Ramos (cell line): ENCODE data around the gene DMRTB1.

ENCODE experiments used
- in situ Hi-C: fragments of 300-500 bp; cut with MboI; formaldehyde crosslinking; loops from one replicate; pipeline ENCODE4 v1.14.3; 2022; ENCODE audit warnings: low sequenced_read_pairs; ENCODE audit not compliant: unreplicated experiment

The DMRTB1 gene

DNA sequence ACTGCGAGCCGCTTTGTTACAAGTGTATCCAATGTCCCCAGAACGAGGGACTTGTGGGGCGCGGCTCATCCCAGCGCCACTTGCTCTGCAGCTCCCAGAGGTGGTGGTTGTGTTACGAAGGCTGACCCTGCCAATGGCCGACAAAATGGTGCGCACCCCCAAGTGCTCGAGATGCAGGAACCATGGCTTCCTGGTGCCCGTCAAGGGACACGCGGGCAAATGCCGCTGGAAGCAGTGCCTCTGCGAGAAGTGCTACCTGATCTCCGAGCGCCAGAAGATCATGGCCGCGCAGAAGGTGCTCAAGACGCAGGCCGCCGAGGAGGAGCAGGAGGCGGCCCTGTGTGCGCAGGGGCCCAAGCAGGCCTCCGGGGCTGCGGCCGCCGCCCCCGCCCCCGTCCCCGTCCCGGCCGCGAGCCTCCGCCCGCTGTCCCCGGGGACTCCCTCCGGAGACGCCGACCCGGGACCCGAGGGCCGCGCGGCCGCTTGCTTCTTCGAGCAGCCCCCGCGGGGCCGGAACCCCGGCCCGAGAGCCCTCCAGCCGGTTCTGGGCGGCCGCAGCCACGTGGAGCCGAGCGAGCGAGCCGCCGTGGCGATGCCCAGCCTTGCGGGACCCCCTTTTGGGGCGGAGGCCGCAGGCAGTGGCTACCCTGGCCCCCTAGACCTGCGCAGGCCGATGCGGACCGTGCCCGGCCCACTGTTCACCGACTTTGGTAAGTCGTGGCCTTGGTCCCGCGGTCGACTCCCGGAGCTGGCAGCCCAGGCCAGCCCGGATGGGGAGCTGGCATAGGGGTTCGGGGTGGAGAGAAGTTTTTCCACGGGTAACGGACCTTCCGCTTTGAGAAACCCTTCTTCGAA is at the start of gene DMRTB1:
TSS of gene DMRTB1 (plus strand) at position 79 of the 855 bp plus-strand sequence. CDS start at position 134, 55 bp downstream.
- in situ Hi-C loops: no loop called here

- in situ Hi-C loops: no loop called here
Observed at GRCh38 chr1:53409695-53410094, 49.5 kb upstream of the DMRTB1 start.

- in situ Hi-C loops: no loop called here
Observed at GRCh38 chr1:53410100-53410541, 49.1 kb upstream of the DMRTB1 start.

GRCh38 chr1:53410701-53411100 is 48.5 kb upstream of the DMRTB1 start:
- in situ Hi-C loops: no loop called here

DNA sequence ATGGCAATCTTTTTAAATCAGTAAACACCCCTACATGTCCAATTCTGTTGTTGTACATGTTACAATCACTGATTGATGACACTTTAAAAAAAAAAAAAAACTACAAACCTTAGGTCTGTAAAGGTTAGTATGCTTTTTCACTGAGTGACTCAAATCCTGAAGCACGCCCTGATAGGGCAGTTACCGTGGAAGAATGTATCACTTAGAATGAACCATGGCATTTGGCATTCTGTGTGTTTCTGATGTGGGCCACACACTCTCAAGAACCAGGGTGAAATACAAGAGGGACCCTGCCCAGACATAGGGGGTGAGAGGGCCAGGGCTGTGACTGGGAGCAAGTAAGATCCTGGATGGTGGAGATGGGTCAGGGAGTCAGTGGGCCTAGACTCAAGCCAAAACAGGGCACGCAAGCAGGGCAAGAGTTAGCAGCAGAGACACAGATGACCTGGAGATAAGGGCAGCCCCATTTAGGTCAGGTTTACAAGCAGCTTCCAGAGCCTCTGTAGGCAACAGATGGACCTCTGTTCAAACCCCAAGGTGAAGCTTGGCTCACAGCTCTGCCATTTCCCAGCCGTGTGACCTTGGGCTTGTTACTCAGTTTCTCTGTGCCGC is 47.6 kb upstream of the DMRTB1 start:
- in situ Hi-C loops: no loop called here

GRCh38 chr1:53412285-53413174 is 46.7 kb upstream of the DMRTB1 start:
- in situ Hi-C loops: no loop called here

GRCh38 chr1:53413175-53414001 is 45.8 kb upstream of the DMRTB1 start:
- in situ Hi-C loops: no loop called here

DNA sequence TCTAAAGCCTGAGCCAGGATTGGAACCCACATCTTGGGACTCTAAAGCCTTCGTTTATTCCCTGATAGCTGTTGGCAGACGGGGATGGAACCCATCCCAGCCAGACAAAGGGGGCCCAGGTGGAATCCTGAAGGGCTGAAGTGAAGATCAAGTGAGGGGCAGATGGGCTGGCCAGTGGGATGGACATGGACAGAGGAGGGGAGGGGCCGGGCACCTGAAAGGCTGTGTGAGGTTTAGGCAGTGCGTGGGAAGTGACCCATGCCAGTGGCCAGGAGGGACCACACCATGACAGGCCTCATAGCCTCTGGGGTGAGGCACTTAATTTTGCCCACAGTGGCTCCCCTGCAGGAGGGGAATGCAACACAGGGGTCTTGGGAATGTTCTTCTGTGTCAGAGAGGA is 44.6 kb upstream of the DMRTB1 start:
- in situ Hi-C loops: no loop called here

GRCh38 chr1:53415432-53415831 is 43.8 kb upstream of the DMRTB1 start:
- in situ Hi-C loops: no loop called here

DNA sequence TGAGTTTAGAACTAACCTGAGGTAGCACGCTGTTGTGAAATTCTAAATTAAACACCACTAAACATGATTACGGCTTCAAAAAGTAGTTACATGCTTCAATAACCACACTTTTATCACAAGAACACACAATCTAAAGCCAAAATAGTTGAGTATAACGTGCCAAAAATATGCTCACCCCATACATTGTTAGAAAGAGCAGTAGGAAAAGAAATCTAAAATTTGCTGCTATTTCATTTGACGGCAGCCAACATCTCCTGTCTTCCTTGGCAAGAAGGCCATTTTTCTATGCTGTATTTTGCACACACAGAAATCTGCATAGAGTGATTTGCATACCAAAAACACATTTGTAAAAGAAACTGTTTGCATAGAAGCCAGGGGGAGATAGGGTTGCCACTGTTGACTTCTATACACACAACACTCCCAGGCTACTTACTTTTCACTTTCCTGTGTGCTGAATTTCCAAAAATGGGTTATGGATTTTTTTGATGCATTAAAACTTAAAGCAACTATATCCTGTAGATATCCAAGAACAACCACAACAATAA is 42.9 kb upstream of the DMRTB1 start:
- in situ Hi-C loops: no loop called here

DNA sequence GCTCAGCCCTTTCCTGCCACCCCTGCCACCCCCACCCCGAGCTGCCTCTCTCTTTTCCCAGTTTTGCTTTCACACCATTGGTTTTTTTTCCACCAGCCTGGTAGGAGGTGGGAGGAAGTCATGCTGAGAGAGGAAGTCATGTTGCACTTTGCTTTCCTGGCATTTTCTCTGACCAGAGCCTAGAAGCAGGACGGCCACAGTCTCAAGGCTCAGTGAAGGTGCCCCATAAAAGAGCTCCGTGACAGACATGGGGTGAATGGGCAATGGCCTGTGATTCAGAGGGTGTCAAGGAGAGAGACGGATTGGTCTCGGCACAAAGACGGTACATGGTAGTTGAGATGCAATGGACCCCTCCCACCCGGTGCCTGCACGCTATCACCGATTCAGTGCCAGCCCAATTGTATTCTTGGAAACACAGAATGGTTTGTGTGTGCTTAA is 42.1 kb upstream of the DMRTB1 start:
- in situ Hi-C loops: no loop called here

GRCh38 chr1:53419034-53419433 is 40.2 kb upstream of the DMRTB1 start:
- in situ Hi-C loops: no loop called here

GRCh38 chr1:53420341-53420740 is 38.9 kb upstream of the DMRTB1 start:
- in situ Hi-C loops: no loop called here

GRCh38 chr1:53421208-53421607 is 38.0 kb upstream of the DMRTB1 start:
- in situ Hi-C loops: no loop called here

GRCh38 chr1:53430261-53430660 is 28.9 kb upstream of the DMRTB1 start:
- in situ Hi-C loops: no loop called here

GRCh38 chr1:53430779-53431178 is 28.4 kb upstream of the DMRTB1 start:
- in situ Hi-C loops: no loop called here

DNA sequence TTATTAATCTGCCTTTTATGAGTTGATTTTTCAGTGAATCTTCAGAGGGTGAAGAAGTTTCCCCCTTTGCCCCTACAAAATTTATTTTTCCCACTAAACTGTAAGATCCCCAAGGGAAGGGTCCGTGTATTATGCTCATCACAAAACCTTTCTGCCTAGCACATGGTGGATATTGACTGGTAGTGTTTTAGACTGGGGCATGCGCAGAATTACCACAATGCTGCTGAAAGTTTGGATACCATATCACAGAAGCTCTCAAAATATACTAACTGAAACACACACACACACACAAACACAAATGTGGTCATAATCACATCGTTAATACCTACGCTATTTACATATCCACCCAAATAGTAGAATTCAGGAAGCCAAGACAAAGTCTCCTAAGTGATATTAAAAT is 28.0 kb upstream of the DMRTB1 start:
- in situ Hi-C loops: no loop called here

DNA sequence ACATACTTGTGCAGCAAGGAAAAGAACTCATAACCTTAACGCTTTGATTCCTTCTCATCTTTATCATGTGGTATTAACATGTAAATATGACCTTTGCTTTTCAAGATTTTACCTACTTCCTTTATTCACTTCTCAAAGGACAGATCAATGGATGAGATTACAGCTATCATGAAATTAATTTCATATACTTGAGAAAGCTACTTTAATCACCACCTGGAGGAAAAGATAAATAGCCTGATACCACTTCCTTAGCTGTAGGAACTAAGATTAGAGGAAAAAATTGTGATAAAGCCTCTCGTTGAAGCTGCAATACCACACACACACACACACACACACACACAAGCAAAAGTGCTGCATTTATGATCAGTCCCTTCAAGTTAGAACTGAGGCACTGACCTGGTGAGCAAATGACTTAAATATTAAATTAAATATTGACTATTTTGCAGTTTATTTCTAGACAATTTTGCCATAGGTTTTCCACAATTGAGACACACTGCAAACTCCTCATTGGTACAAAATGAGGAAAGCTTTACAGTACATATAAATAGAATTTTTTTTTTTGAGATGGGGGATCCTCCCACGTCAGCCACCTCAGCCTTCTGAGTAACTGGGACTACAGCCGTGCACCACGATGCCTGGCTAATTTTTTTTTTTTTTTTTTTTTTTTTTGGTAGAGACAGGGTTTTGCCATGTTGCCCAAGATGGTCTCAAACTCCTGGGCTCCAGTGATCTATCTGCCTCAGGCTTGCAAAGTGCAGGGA is 27.2 kb upstream of the DMRTB1 start:
- in situ Hi-C loops: no loop called here

- in situ Hi-C loops: no loop called here
Observed at GRCh38 chr1:53432611-53433010, 26.6 kb upstream of the DMRTB1 start.
